IMR-90 (cell line): ENCODE results near the gene KRTAP2-1. TPM values are rescaled to one million over a fixed set of nuclear protein-coding genes. Genes with fewer than 3 reads are reported as not detected.
A peak's percentile ranks its signal among the peaks of the same experiment; 100 is the strongest.

Source experiments
- ATAC-seq: fragments of 200-7000 bp; cut with Tn5 transposase; 2 replicates; pipeline ENCODE4 v1.9.1; 2020; ENCODE audit warnings: low read depth, mild to moderate bottlenecking, moderate library complexity
- BruUV-seq: library from RNA; stranded (reverse); fragments of 400-500 nt; replicated peaks from 2 replicates; lab custom pipeline; 2021; lab: Mats Ljungman, UMichigan
- CTCF ChIA-PET: fragments of 300-600 bp; formaldehyde crosslinking; extraction: SDS; loops from one replicate; lab custom pipeline; 2021; ENCODE audit warnings: antibody characterized with exemption; lab: Yijun Ruan, JAX
- POLR2A ChIA-PET: fragments of 300-600 bp; sonication (Branson Sonifier 250); formaldehyde crosslinking; loops from one replicate; lab custom pipeline; 2022; ENCODE audit warnings: antibody characterized with exemption; ENCODE audit not compliant: unreplicated experiment; lab: Charles Lee
- DNase-seq: peaks from one replicate; pipeline ENCODE4 v3.0.0; 2013
- H2AFZ ChIP-seq: replicated peaks from 2 replicates; pipeline ENCODE3; 2013; ENCODE audit warnings: low read length, mild to moderate bottlenecking; ENCODE audit not compliant: poor library complexity
- H2AK5ac ChIP-seq: 2 replicates; pipeline ENCODE4 v1.6.1; 2013; ENCODE audit warnings: low read depth, low read length, inconsistent platforms
- H2AK9ac ChIP-seq: replicated peaks from 2 replicates; pipeline ENCODE3; 2013; ENCODE audit warnings: mild to moderate bottlenecking, low read depth, low read length, moderate library complexity; ENCODE audit not compliant: poor library complexity
- H2BK120ac ChIP-seq: 2 replicates; pipeline ENCODE4 v1.6.1; 2013; ENCODE audit warnings: low read depth, low read length, inconsistent platforms
- H2BK15ac ChIP-seq: 3 replicates; pipeline ENCODE4 v1.6.1; 2013; ENCODE audit warnings: low read depth, low read length, inconsistent platforms
- H2BK20ac ChIP-seq: 2 replicates; pipeline ENCODE4 v1.6.1; 2013; ENCODE audit warnings: low read depth, mild to moderate bottlenecking, inconsistent platforms, low read length, moderate library complexity
- H2BK5ac ChIP-seq: 2 replicates; pipeline ENCODE4 v1.6.1; 2013; ENCODE audit warnings: mild to moderate bottlenecking, low read depth, low read length, inconsistent platforms; ENCODE audit not compliant: poor library complexity, severe bottlenecking
- H3K14ac ChIP-seq: replicated peaks from 2 replicates; pipeline ENCODE4 v1.6.1; 2013; ENCODE audit warnings: low read depth, low read length, inconsistent platforms
- H3K18ac ChIP-seq: 2 replicates; pipeline ENCODE4 v1.6.1; 2013; ENCODE audit warnings: low read depth, low read length, control low read depth
- H3K23ac ChIP-seq: 2 replicates; pipeline ENCODE4 v1.6.1; 2013; ENCODE audit warnings: low read depth, low read length, inconsistent platforms
- H3K27ac ChIP-seq: 2 replicates; pipeline ENCODE4 v1.5.1; 2013; ENCODE audit warnings: mild to moderate bottlenecking, control low read depth, low read length; ENCODE audit not compliant: insufficient read depth
- H3K27me3 ChIP-seq: 2 replicates; pipeline ENCODE4 v1.6.1; 2013; ENCODE audit warnings: low read length; ENCODE audit not compliant: control insufficient read depth, insufficient read depth
- H3K36me3 ChIP-seq: 2 replicates; pipeline ENCODE4 v1.6.1; 2013; ENCODE audit warnings: low read length, mixed read lengths; ENCODE audit not compliant: control insufficient read depth, insufficient read depth
- H3K4ac ChIP-seq: 2 replicates; pipeline ENCODE4 v1.6.1; 2013; ENCODE audit warnings: low read depth, low read length, inconsistent platforms
- H3K4me1 ChIP-seq: 2 replicates; pipeline ENCODE4 v1.6.1; 2013; ENCODE audit warnings: low read length, mixed read lengths; ENCODE audit not compliant: control insufficient read depth, insufficient read depth
- H3K4me2 ChIP-seq: 2 replicates; pipeline ENCODE4 v1.6.1; 2013; ENCODE audit warnings: low read depth, mild to moderate bottlenecking, control low read depth, low read length, moderate library complexity
- H3K4me3 ChIP-seq: 2 replicates; pipeline ENCODE4 v1.5.1; 2013; ENCODE audit warnings: low read depth, mild to moderate bottlenecking, control low read depth, low read length, moderate library complexity; ENCODE audit not compliant: insufficient read depth
- H3K56ac ChIP-seq: 2 replicates; pipeline ENCODE4 v1.6.1; 2013; ENCODE audit warnings: low read length, inconsistent platforms; ENCODE audit not compliant: insufficient read depth; ENCODE audit errors: extremely low read depth
- H3K79me1 ChIP-seq, 2 experiments: 2 replicates each; pipeline ENCODE4 v1.6.1; 2013; ENCODE audit warnings: low read length in 2 of 2, inconsistent platforms in 1 of 2, low read depth in 1 of 2
- H3K9ac ChIP-seq: 2 replicates; pipeline ENCODE4 v1.6.1; 2013; ENCODE audit warnings: low read depth, low read length, control low read depth
- H3K9me1 ChIP-seq: 2 replicates; pipeline ENCODE4 v1.6.1; 2013; ENCODE audit warnings: low read length, inconsistent platforms; ENCODE audit not compliant: insufficient read depth
- H3K9me3 ChIP-seq: 2 replicates; pipeline ENCODE4 v1.6.1; 2013; ENCODE audit warnings: low read length; ENCODE audit not compliant: control insufficient read depth, insufficient read depth
- H4K20me1 ChIP-seq: 2 replicates; pipeline ENCODE4 v1.6.1; 2013; ENCODE audit warnings: low read length, inconsistent platforms; ENCODE audit not compliant: insufficient read depth
- H4K5ac ChIP-seq: 2 replicates; pipeline ENCODE4 v1.6.1; 2013; ENCODE audit warnings: mild to moderate bottlenecking, low read depth, low read length, control low read depth
- H4K8ac ChIP-seq, 2 experiments: 2 replicates each; pipeline ENCODE4 v1.6.1; 2013; ENCODE audit warnings: low read depth in 2 of 2, low read length in 2 of 2, control low read depth in 1 of 2, inconsistent platforms in 1 of 2
- H4K91ac ChIP-seq: 2 replicates; pipeline ENCODE4 v1.6.1; 2013; ENCODE audit warnings: low read depth, low read length, inconsistent platforms; ENCODE audit not compliant: insufficient read depth
- BHLHE40 ChIP-seq: fragments of 150-350 bp; IDR thresholded peaks from 2 replicates; pipeline ENCODE4 v1.6.1; 2016; ENCODE audit warnings: mild to moderate bottlenecking, low read depth, low read length
- MAZ ChIP-seq: IDR thresholded peaks from 2 replicates; pipeline ENCODE4 v1.6.1; 2012; ENCODE audit warnings: low read depth, mild to moderate bottlenecking, low read length, improper control_type of control experiment, moderate library complexity, borderline replicate concordance
- RCOR1 ChIP-seq: IDR thresholded peaks from 2 replicates; pipeline ENCODE4 v1.6.1; 2012; ENCODE audit warnings: mild to moderate bottlenecking, low read length, improper control_type of control experiment; ENCODE audit not compliant: insufficient replicate concordance
- WGBS, 2 experiments: methylation state at CpG; one replicate each; pipeline versions ENCODE4 v1.1.5 to v1.1.7; 2013; ENCODE audit warnings: missing lambda C conversion rate in 2 of 2; ENCODE audit not compliant: insufficient read length in 1 of 2; ENCODE audit errors: extremely low coverage in 2 of 2; 5-methylcytosine and 5-hydroxymethylcytosine counted together
- dilution Hi-C: fragments of 300-500 bp; cut with HindIII; formaldehyde crosslinking; loops from one replicate; pipeline ENCODE4 v1.14.3; 2018; ENCODE audit warnings: low sequenced_read_pairs; ENCODE audit not compliant: unreplicated experiment
- in situ Hi-C: fragments of 300-500 bp; cut with MboI; formaldehyde crosslinking; loops from 3 replicates; pipeline ENCODE4 v1.14.3; 2019; ENCODE audit warnings: low sequenced_read_pairs, inconsistent platforms, mixed read lengths
- intact Hi-C: fragments of 100-400 bp; cut with micrococcal nuclease; formaldehyde crosslinking; loops from 2 replicates; pipeline ENCODE4 v1.10.0; 2022
- polyA plus RNA-seq, 3 experiments: library from polyadenylated mRNA; depleted of rRNA; stranded (reverse); fragments of >200 nt; gene quantifications; 2 replicates each; pipeline ENCODE4 v1.2.3, GENCODE V29; 2012; ENCODE audit warnings: low replicate concordance in 1 of 3
- total RNA-seq: library from RNA; depleted of rRNA; stranded (reverse); fragments of >200 nt; gene quantifications from 2 replicates; pipeline ENCODE4 v1.2.3, GENCODE V29; 2012

KRTAP2-1 gene
- total and polyA plus RNA-seq, 2 of the 4 experiments (the other 2 are of a cell fraction): not detected

GRCh38 chr17:41049110-41049509, 2.0 kb upstream of the KRTAP2-1 start:
- no peak overlapping the region for H3K4me3 ChIP-seq
- H3K4me1 ChIP-seq: peaks cover 5% of the 10 kb centered on the region
- peak overlapping the region; percentile 63 for H3K56ac ChIP-seq
- H3K9me1 ChIP-seq: peaks cover 11% of the 10 kb centered on the region; the same call in 1 of the 2 replicates
- DNase-seq (peak; percentile 84), ATAC-seq (peak; percentile 81)
- H3K79me1 ChIP-seq: no peaks in the 10 kb centered on the region
- H2BK120ac ChIP-seq: peak overlapping the region; percentile 88
- no peaks in the 10 kb centered on the region for H4K20me1 ChIP-seq
- peak overlapping the region; percentile 77 for H2BK20ac ChIP-seq
- peak overlapping the region; percentile 37 for H2AK5ac ChIP-seq
- peak overlapping the region; percentile 67 for H3K14ac ChIP-seq
- H3K27ac ChIP-seq: peak overlapping the region; percentile 1; the same call in 1 of the 2 replicates
- no peak overlapping the region for H4K5ac ChIP-seq
- peak overlapping the region; percentile 54 for H3K23ac ChIP-seq
- dilution Hi-C loops: no loop called here
- H2AFZ ChIP-seq: no peak overlapping the region
- H4K91ac ChIP-seq: peak overlapping the region; percentile 53
- peak overlapping the region; percentile 1; the same call in 1 of the 2 replicates for H3K18ac ChIP-seq
- peak overlapping the region; percentile 6; the same call in 1 of the 3 replicates for H2BK15ac ChIP-seq
- H3K9ac ChIP-seq: no peak overlapping the region
- no peak overlapping the region for H2AK9ac ChIP-seq
- no peaks in the 10 kb centered on the region for H3K27me3 ChIP-seq
- ChIA-PET POLR2A (interaction anchor here (1.0 kb wide), 1 partner anchor 10 kb away, joined by 5 read pairs; no protein-coding TSS in a partner anchor), CTCF (no interaction called here)
- no TSS peak for BruUV-seq
- intact Hi-C loops: no loop called here
- H3K36me3 ChIP-seq: no peaks in the 10 kb centered on the region
- no CpG with 5 or more reads among the region's 2 CpGs for WGBS, 2 experiments
- peak overlapping the region; percentile 82 for H2BK5ac ChIP-seq
- H4K8ac ChIP-seq: peak overlapping the region; percentile 33 to 76; a peak in 3 of 4 replicates
- TF ChIP-seq RCOR1 (peak; percentile 22), MAZ (no peak), BHLHE40 (peak; percentile 45; the same call in 1 of the 2 replicates)
- no peaks in the 10 kb centered on the region for H3K9me3 ChIP-seq
- in situ Hi-C loops: no loop called here
- H3K4ac ChIP-seq: peak overlapping the region; percentile 67
- H3K4me2 ChIP-seq: peak overlapping the region; percentile 57; the same call in 1 of the 2 replicates
